ENCODE data around the gene ADGRB2. TPM values are rescaled to one million over a fixed set of nuclear protein-coding genes. Genes with fewer than 3 reads are reported as not detected.

ADGRB2 gene
- total and polyA plus RNA-seq, 2 of the 4 experiments (the other 2 are of a cell fraction) = 2.2 to 11.9 TPM

DNA sequence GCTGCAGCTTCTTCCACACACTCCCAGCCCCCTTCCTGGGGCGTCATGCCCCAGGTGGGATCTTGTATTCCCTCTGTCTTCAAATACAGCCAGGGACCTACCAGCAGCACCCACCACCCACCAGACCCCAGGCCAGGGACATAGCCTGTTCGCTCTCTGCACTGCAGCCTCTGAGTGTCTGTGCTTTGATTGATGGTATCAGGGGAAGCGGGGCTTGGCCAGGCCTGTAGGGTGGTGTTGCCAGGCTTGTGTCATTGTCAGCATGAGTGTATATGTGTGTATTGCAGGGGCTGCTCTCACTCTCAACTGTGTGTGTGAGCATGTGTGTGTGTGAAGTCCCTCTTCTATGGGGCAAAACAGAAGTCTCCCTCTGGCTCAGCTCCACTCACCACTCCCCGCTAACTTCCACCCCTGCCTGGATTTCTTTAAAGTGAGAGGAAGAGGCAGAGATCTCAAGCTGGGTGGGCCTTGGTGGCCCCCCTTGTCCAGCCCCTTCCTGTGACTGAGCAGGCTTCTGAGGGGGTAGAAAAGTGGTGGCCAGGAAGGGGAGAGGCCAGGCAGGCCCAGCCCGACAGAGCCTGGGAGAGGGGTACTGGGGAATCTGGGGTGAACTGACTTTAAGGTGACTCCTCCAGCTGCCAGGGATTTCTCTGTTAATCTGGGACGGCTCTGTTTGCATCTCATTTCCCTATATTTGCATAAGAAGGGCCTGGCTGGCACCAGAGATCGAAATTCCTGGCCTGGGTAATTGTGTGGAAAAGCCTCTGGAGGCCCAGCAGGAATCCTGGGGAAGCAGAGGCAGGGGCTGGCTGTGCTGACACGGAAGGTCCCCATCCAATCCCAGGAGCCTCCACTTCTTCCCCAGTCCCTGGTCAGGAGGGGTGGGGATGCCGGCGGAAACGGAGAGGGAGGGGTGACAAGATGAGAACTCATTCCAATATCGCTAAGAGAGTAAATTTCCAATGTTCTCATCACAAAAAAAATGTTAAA is 18.6 kb upstream of the ADGRB2 start:
- H3K9me3 ChIP-seq (ENCODE audit: control insufficient read depth, insufficient read depth, low read length) = no peaks in the 10 kb centered on the region
- H3K18ac ChIP-seq (ENCODE audit: low read depth, low read length) = no peak overlapping the region
- H2AK9ac ChIP-seq (replicated peaks; ENCODE audit: low read depth, low read length, poor library complexity) = no peak overlapping the region
- no peak for DNase-seq
- peaks cover 10% of the 10 kb centered on the region for H3K4me1 ChIP-seq (ENCODE audit: control insufficient read depth, insufficient read depth, low read length)
- H3K36me3 ChIP-seq (ENCODE audit: control insufficient read depth, insufficient read depth, low read length) = no peaks in the 10 kb centered on the region
- H3K56ac ChIP-seq (ENCODE audit: extremely low read depth, insufficient read depth, low read length) = no peak overlapping the region
- peaks cover 6% of the 10 kb centered on the region; the same call in 1 of the 2 replicates for H3K9me1 ChIP-seq (ENCODE audit: insufficient read depth, low read length)
- H3K27ac ChIP-seq (ENCODE audit: insufficient read depth, low read length) = no peak overlapping the region
- H2BK120ac ChIP-seq (ENCODE audit: low read depth, low read length) = no peak overlapping the region
- H2AK5ac ChIP-seq (ENCODE audit: low read depth, low read length) = no peak overlapping the region
- no peak overlapping the region for H3K9ac ChIP-seq (ENCODE audit: low read depth, low read length)
- H3K4ac ChIP-seq (ENCODE audit: low read depth, low read length) = no peak overlapping the region
- BruUV-seq (replicated peaks) = no TSS peak
- no peak overlapping the region for H3K4me2 ChIP-seq (ENCODE audit: low read depth, low read length)
- no peak overlapping the region for H2BK20ac ChIP-seq (ENCODE audit: low read depth, low read length)
- H4K5ac ChIP-seq (ENCODE audit: low read depth, low read length) = no peak overlapping the region; the same call in 1 of the 2 replicates
- no peak overlapping the region for H3K14ac ChIP-seq (replicated peaks; ENCODE audit: low read depth, low read length)
- H3K79me1 ChIP-seq (ENCODE audit: low read depth in 1 of 2, low read length in 2 of 2) = peaks cover 0 to 3% of the 10 kb centered on the region in 2 experiments; a peak in 2 of 4 replicates
- H2AFZ ChIP-seq (replicated peaks; ENCODE audit: low read length, poor library complexity) = peak overlapping the region; percentile 18
- ATAC-seq (ENCODE audit: low read depth) = peak; percentile 16; the same call in 1 of the 2 replicates
- H4K91ac ChIP-seq (ENCODE audit: insufficient read depth, low read depth, low read length) = no peak overlapping the region
- in situ Hi-C loops (cut with MboI; ENCODE audit: low sequenced_read_pairs) (no loop called here), intact Hi-C loops (cut with micrococcal nuclease) (no loop called here), dilution Hi-C loops (cut with HindIII; ENCODE audit: low sequenced_read_pairs, unreplicated experiment) (no loop called here)
- WGBS, 2 experiments (ENCODE audit: extremely low coverage in 2 of 2, insufficient read length in 1 of 2) = no CpG with 5 or more reads among the region's 12 CpGs
- no peak overlapping the region for H2BK5ac ChIP-seq (ENCODE audit: low read depth, low read length, poor library complexity, severe bottlenecking)
- no peak overlapping the region for H4K8ac ChIP-seq (ENCODE audit: low read depth in 2 of 2, low read length in 2 of 2)
- H3K4me3 ChIP-seq (ENCODE audit: insufficient read depth, low read depth, low read length) = no peak overlapping the region
- ChIA-PET POLR2A (ENCODE audit: unreplicated experiment) (no interaction called here), CTCF (no interaction called here)
- TF ChIP-seq POLR2A (IDR thresholded peaks at IDR 0.05; ENCODE audit: low read depth, low read length) (no peak), MAFK (IDR thresholded peaks at IDR 0.05; ENCODE audit: low read depth, low read length) (no peak), RAD21 (IDR thresholded peaks at IDR 0.05; ENCODE audit: low read length) (no peak), CTCF (conservative IDR thresholded peaks at IDR 0.05; ENCODE audit: low read depth, low read length) (no peak), NFE2L2 (IDR thresholded peaks at IDR 0.05; ENCODE audit: low read depth, low read length) (no peak), RFX5 (IDR thresholded peaks at IDR 0.05; ENCODE audit: low read depth, low read length) (no peak), CEBPB (IDR thresholded peaks at IDR 0.05; ENCODE audit: low read depth, low read length) (no peak), BHLHE40 (IDR thresholded peaks at IDR 0.05; ENCODE audit: low read depth, low read length) (no peak), SMC3 (IDR thresholded peaks at IDR 0.05; ENCODE audit: low read depth, low read length) (no peak), RCOR1 (IDR thresholded peaks at IDR 0.05; ENCODE audit: insufficient replicate concordance, low read length) (no peak), FOS (IDR thresholded peaks at IDR 0.05; ENCODE audit: low read depth, low read length) (no peak), CHD1 (IDR thresholded peaks at IDR 0.05; ENCODE audit: low read depth, low read length) (no peak), MXI1 (IDR thresholded peaks at IDR 0.05; ENCODE audit: borderline replicate concordance, low read depth, low read length) (no peak)
- TF ChIP-seq, protein P1, sequence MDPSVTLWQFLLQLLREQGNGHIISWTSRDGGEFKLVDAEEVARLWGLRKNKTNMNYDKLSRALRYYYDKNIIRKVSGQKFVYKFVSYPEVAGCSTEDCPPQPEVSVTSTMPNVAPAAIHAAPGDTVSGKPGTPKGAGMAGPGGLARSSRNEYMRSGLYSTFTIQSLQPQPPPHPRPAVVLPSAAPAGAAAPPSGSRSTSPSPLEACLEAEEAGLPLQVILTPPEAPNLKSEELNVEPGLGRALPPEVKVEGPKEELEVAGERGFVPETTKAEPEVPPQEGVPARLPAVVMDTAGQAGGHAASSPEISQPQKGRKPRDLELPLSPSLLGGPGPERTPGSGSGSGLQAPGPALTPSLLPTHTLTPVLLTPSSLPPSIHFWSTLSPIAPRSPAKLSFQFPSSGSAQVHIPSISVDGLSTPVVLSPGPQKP (IDR thresholded peaks at IDR 0.05; ENCODE audit: borderline replicate concordance, low read depth, low read length) = no peak
- H2BK15ac ChIP-seq (ENCODE audit: low read depth, low read length) = no peak overlapping the region
- no peaks in the 10 kb centered on the region for H4K20me1 ChIP-seq (ENCODE audit: insufficient read depth, low read length)
- no peaks in the 10 kb centered on the region for H3K27me3 ChIP-seq (ENCODE audit: control insufficient read depth, insufficient read depth, low read length)
- H3K23ac ChIP-seq (ENCODE audit: low read depth, low read length) = no peak overlapping the region

All from IMR-90 (cell line).